DMS53 (cell line): Measurements from ENCODE around the gene NTN3.
A peak's percentile ranks its signal among the peaks of the same experiment; 100 is the strongest.

ENCODE experiments used
- DNase-seq: peaks from one replicate; lab custom pipeline; 2025; lab: John Stamatoyannopoulos, UW

NTN3 gene

DNA sequence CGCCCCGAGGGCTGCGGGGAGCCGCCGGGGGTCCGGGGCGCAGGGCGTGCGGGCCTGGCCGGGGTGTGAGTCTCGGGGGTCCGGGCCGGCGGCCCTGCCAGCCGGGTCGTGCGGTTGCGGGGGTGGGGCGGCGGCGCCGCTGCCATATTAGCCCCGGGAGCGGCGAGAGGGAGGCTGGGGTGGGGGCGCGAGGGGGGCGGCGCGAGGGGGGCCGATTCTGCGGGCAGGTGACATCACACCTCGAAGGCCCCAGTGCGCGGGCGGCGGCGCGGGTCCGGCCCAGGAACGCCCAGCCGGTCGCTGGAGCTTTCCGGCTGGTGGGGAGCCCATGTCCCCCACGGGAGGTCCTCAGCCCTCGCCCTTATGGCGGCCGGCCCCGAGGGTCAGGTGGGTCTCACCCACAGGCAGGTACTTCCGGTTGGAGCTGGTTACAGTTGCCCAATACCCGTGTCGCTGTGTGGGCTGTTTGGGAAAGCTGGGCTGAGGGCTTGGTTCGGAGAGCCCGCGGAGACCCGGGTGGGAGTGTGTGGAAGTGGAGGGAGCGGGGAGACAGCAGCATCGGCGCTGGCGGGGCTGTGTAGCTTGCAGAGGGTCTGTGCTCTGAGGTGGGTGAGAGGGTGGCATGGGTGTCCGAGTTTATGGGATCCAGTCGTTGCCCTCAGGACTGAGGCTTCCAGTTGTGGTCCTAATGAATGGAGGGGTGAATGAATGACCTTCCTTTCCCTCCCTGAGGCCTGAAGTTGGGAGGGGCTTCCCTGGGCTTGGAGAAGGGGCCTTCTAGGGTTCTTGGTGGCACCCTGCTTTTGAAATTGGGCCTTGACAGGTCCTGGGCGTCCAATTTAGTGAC, 43.5 kb downstream of the NTN3 start:
- DNase-seq: peak; percentile 46

DNA sequence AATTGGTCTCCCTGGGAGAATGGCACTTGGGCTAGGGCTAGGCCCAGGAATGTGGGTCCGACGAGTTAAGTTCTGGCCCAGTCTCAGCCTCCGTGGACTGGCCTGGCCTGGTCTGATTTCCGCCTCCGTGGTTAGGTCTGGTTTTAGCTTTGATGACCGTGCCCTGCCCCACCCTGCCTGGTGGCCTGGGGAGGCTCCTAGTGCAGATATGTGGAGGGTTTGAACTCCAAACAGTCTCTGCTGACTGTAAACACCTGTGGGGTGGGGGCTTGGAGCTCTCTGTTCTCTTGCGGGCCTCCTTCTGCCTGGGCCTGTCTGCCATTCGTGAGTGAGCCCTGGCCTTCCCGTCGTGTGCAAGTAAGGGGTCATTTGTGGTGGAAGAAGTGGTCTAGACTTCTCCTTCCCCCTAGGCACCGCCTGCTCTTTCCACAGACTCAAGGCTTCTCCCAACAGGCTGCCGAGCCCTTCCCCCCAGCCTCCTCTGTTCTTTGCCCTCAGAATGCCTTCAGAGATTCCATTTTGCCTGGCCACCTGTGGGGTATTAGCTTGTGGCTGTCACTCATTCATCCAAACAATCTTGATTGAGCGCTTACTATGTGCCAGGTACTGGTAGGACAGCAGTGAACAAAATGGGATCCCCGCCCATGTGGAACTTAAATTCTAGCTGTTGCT, 44.2 kb downstream of the NTN3 start:
- DNase-seq: no peak

DNA sequence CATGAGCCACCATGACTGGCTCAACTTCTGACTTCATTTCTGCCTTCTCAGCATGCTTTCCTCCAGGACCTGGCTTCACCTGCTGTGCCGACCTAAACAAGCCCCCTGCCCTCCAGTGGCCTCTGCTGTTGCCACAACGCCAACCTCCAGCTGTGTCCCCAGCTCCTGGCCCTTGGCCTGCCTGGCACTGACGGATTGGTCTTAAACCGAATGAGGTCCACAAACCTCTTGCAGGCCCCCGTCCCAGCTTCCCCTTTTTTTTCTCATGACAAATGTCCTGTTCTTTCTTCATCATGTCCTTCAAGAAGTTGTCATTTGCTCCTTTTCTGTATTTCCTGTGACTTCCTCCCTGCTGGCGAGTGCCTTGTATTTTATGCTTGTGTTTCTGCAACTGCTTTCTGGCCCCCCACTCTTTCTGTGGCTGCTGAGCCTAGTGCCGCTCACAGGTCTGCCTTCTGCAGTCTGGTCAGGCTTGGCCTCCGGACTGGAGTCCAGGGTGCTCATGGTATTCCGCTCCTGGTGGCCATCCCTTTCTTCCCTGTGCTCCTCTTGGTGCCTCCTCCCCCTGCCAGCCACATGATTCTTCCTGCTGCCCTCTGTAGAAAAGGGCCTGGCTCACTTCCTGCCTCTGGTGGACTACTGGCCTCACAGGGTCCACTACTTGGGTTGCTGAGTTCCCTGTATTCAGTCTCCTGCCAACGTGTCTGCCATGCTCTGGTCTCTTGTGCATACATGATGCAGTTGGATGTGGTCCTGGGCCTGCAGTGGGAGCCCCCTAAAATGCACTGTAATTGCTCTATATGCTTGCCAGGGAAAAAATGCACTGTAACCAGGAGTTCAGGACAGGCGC, 45.5 kb downstream of the NTN3 start:
- no peak for DNase-seq

DNA sequence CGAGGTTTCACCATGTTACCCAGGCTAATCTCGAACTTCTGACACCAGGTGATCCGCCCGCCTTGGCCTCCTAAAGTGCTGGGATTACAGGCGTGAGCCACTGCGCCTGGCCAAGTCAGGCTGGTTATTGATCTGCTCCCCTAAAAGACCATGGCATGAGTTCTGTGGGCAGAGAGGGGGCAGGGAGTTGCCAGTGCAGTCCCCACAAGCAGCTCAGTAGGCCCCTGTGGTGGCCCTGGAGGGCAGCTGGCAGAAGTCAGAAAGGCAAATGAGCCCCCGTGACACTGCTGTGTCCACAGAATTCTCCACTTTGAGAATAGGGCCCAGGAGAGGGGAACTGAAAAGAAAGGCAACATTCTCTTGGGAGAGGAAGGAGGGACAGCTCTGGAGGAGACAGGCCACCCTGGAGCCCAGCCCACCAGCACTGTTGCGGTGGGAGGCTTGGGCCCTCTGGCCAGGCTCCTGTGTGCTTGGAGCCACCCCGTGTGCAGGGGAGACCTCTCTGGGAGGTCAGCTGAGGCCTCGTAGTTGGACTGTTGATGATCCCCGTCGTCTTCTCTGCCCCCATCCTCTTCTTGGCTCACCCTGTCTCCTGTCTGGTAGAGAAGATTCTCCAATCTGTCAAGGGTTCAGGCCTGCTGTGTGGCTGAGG, 47.0 kb downstream of the NTN3 start:
- DNase-seq: no peak

DNA sequence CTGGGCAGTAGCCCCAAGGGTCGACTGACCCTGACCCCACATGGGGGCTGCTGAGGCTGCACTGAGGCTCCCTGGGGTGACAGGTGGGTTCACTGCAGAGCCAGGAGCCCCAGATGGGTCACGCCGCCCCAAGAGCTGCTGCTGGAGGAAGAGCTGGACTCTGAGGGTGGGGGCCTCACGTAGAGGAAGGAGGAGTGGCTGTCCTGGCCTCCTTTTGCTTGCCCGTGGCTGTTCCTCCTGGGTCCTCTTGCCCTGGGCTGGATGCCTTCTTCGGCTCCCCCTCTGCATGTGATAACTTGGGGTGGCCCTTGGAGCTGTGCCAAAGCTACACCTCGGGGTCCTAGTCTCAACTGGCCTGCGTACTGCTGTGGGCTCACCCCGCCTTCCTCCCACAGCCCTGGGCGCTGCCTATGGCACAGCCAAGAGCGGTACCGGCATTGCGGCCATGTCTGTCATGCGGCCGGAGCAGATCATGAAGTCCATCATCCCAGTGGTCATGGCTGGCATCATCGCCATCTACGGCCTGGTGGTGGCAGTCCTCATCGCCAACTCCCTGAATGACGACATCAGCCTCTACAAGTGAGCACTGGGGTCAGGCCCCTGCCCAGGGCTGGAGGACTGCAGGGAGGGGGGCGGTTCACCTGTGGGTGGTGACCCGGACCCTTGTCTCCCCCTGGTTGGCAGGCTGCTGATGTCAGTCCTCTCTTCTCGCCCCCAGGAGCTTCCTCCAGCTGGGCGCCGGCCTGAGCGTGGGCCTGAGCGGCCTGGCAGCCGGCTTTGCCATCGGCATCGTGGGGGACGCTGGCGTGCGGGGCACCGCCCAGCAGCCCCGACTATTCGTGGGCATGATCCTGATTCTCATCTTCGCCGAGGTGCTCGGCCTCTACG, 48.0 kb downstream of the NTN3 start:
- DNase-seq: peak; percentile 29

DNA sequence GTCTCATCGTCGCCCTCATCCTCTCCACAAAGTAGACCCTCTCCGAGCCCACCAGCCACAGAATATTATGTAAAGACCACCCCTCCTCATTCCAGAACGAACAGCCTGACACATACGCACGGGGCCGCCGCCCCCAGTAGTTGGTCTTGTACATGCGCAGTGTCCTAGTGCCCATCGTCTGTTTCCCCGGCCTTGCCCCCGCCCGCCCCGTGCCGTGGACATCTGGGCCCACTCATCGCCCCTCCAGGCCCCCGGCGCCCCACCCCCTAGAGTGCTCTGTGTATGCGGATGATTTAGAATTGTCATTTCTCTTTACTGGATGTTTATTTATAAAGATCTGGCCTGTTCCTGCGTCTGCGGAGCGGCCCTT, 48.6 kb downstream of the NTN3 start:
- DNase-seq: no peak

DNA sequence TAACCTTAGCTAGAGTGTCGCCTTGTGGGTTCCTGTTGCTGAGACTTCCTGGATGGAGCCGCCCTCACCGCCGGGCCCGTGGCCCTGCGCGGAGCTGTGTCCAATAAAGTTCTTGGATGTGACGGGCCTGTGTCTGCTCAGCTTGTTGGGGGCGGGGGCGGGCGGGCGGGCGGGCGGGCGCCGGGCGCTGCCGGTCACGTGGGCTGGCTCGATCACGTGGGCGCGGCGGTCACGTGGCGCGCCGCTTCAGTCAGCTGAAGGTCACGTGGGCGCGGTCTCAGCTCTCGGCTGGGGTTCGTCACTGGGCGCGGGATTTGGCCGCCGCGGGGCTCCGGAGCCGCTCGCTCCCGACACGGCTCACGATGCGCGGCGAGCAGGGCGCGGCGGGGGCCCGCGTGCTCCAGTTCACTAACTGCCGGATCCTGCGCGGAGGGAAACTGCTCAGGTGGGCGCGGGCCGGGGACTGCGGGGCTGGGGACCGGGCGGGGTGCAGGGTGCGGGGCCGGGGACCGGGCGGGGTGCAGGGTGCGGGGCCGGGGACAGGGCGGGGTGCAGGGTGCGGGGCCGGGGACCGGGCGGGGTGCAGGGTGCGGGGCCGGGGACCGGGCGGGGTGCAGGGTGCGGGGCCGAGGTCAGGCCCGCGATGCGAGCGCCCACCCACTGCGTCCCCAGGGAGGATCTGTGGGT, 49.1 kb downstream of the NTN3 start, which contains the start of gene AMDHD2:
Gene AMDHD2, plus strand, starts transcription at position 275 of the 687 bp plus-strand sequence. Its CDS starts 88 bp downstream, at position 363.
- DNase-seq: peak; percentile 95

DNA sequence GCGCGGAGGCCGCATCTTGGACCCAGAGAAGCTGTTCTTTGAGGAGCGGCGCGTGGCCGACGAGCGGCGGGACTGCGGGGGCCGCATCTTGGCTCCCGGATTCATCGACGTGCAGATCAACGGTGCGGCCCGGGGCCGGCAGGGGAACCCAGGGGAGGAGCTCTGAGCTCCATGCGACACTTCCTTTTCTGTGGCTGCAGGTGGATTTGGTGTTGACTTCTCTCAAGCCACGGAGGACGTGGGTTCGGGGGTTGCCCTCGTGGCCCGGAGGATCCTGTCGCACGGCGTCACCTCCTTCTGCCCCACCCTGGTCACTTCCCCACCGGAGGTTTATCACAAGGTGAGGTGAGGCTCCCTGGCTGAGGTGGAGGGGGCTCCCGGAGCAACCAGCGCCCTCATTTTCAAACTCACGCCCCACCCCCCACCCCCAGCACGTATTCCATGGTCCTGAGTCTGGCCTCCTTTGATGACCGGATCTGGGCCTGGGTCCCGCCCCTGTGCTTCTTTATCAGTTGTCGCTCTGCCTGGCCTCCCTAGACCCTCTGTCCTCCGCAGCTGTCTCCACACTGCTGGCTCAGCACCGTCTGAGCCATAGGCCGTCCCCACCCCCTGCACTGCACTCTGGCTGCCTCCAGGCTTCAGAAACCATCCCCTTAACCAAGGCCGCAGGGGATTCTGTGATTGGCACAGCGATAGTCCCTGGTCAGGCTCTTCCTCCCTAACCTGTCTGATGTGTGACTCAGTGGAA, 49.9 kb downstream of the NTN3 start:
- DNase-seq: peak; percentile 57
